PC-3 (cell line): ENCODE data around the gene SCUBE3. TPM values are rescaled to one million over a fixed set of nuclear protein-coding genes. Genes with fewer than 3 reads are reported as not detected.

Experiments
- ATAC-seq: fragments of 200-7000 bp; cut with Tn5 transposase; 2 replicates; pipeline ENCODE4 v1.9.1; 2020; ENCODE audit warnings: mild to moderate bottlenecking, moderate library complexity
- BruUV-seq: library from RNA; stranded (reverse); fragments of 400-500 nt; replicated peaks from 2 replicates; lab custom pipeline; 2021; lab: Mats Ljungman, UMichigan
- CTCF ChIA-PET: fragments of 300-600 bp; sonication (Branson Sonifier 250); formaldehyde crosslinking; loops from one replicate; lab custom pipeline; 2022; ENCODE audit warnings: antibody characterized with exemption; lab: Charles Lee
- POLR2A ChIA-PET: fragments of 300-600 bp; sonication (Branson Sonifier 250); formaldehyde crosslinking; loops from one replicate; lab custom pipeline; 2022; ENCODE audit warnings: antibody characterized with exemption; ENCODE audit not compliant: unreplicated experiment; lab: Charles Lee
- DNase-seq: peaks from one replicate; pipeline ENCODE4 v3.0.0-alpha.2; 2015
- H2AFZ ChIP-seq: fragments of 300-600 bp; sonication (generic); 2 replicates; pipeline ENCODE4 v1.6.0; 2016; ENCODE audit warnings: antibody characterized with exemption, low read length
- H3F3A ChIP-seq: fragments of 300-600 bp; sonication (generic); one replicate; pipeline ENCODE4 v1.6.0; 2017; ENCODE audit warnings: antibody characterized with exemption, low read length, control low read depth, mild to moderate bottlenecking; ENCODE audit not compliant: unreplicated experiment
- H3K27ac ChIP-seq: fragments of 300-600 bp; sonication (generic); 2 replicates; pipeline ENCODE4 v1.5.1; 2016; ENCODE audit warnings: mild to moderate bottlenecking, low read length
- H3K27me3 ChIP-seq: fragments of 300-600 bp; sonication (generic); 2 replicates; pipeline ENCODE4 v1.6.1; 2016; ENCODE audit warnings: low read length, mixed read lengths
- H3K36me3 ChIP-seq: fragments of 300-600 bp; sonication (generic); 2 replicates; pipeline ENCODE4 v1.6.1; 2016; ENCODE audit warnings: low read depth, mixed run types, low read length, mixed read lengths
- H3K4me1 ChIP-seq: fragments of 300-600 bp; sonication (generic); 2 replicates; pipeline ENCODE4 v1.5.1; 2016; ENCODE audit warnings: low read length; ENCODE audit not compliant: insufficient read depth
- H3K4me2 ChIP-seq: fragments of 300-600 bp; sonication (generic); 2 replicates; pipeline ENCODE4 v1.6.0; 2016; ENCODE audit warnings: low read length
- H3K4me3 ChIP-seq: fragments of 300-600 bp; sonication (generic); 2 replicates; pipeline ENCODE4 v1.5.1; 2016; ENCODE audit warnings: mild to moderate bottlenecking, low read length, mixed read lengths
- H3K79me2 ChIP-seq: fragments of 300-600 bp; sonication (generic); 2 replicates; pipeline ENCODE4 v1.6.1; 2017; ENCODE audit warnings: low read length, mixed read lengths
- H3K9ac ChIP-seq: fragments of 300-600 bp; sonication (generic); 2 replicates; pipeline ENCODE4 v1.6.0; 2016; ENCODE audit warnings: mild to moderate bottlenecking, low read length
- H3K9me2 ChIP-seq: fragments of 300-600 bp; sonication (generic); replicated peaks from 2 replicates; pipeline ENCODE4 v1.6.1; 2016; ENCODE audit warnings: mixed run types, low read length, mixed read lengths
- H3K9me3 ChIP-seq: fragments of 300-600 bp; sonication (generic); 2 replicates; pipeline ENCODE4 v1.6.1; 2016; ENCODE audit warnings: low read length, mixed read lengths
- H4K20me1 ChIP-seq: fragments of 300-600 bp; sonication (generic); 2 replicates; pipeline ENCODE4 v1.6.1; 2016; ENCODE audit warnings: low read length, mixed read lengths
- CTCF ChIP-seq: fragments of 300-600 bp; sonication (generic); conservative IDR thresholded peaks from 2 replicates; pipeline ENCODE4 v1.5.1; 2017; ENCODE audit warnings: antibody characterized with exemption, low read depth, mild to moderate bottlenecking, low read length
- EZH2 ChIP-seq: fragments of 300-600 bp; sonication (generic); IDR thresholded peaks from one replicate; pipeline ENCODE4 v1.6.1; 2017; ENCODE audit warnings: antibody characterized with exemption, mild to moderate bottlenecking, low read length; ENCODE audit not compliant: unreplicated experiment
- EZH2phosphoT487 ChIP-seq: fragments of 300-600 bp; sonication (generic); IDR thresholded peaks from 2 replicates; pipeline ENCODE4 v1.6.1; 2018; ENCODE audit warnings: mild to moderate bottlenecking, antibody characterized with exemption, low read length, borderline replicate concordance
- intact Hi-C: fragments of 100-400 bp; cut with micrococcal nuclease; formaldehyde crosslinking; loops from 2 replicates; pipeline ENCODE4 v1.9.0; 2023
- total RNA-seq: library from RNA; depleted of rRNA; stranded (reverse); fragments of >200 nt; gene quantifications from 2 replicates; pipeline ENCODE4 v1.2.3, GENCODE V29; 2014

The SCUBE3 gene
- total RNA-seq, 1 experiment from 2014 or later: 1.5 TPM

GRCh38 chr6:35295521-35296315 is 82.0 kb downstream of the SCUBE3 start:
- H3K9me3 ChIP-seq: no peaks in the 10 kb centered on the region
- ATAC-seq: no peak
- POLR2A ChIA-PET: no interaction called here
- DNase-seq: no peak
- H3K9me2 ChIP-seq: no peaks in the 10 kb centered on the region
- no peak overlapping the region for H2AFZ ChIP-seq
- no peaks in the 10 kb centered on the region for H4K20me1 ChIP-seq
- H3K27ac ChIP-seq: no peak overlapping the region
- no peak overlapping the region for H3K4me3 ChIP-seq
- peaks cover 19% of the 10 kb centered on the region for H3K79me2 ChIP-seq
- no peak for TF ChIP-seq EZH2phosphoT487
- TF ChIP-seq CTCF: no peak
- TF ChIP-seq EZH2: no peak
- H3K9ac ChIP-seq: no peak overlapping the region
- BruUV-seq: no TSS peak
- CTCF ChIA-PET: interaction anchor here (0.7 to 0.8 kb wide), 2 partner anchors 32 to 105 kb away, joined by 3 read pairs; no protein-coding TSS in a partner anchor
- no peaks in the 10 kb centered on the region for H3K27me3 ChIP-seq
- no peaks in the 10 kb centered on the region; the same call in 1 of the 2 replicates for H3K36me3 ChIP-seq
- peaks cover 18% of the 10 kb centered on the region for H3K4me1 ChIP-seq
- no peaks in the 10 kb centered on the region for H3F3A ChIP-seq
- no peak overlapping the region for H3K4me2 ChIP-seq
- intact Hi-C loops: no loop called here

- no peak for DNase-seq
- peaks cover 19% of the 10 kb centered on the region for H3K4me1 ChIP-seq
- TF ChIP-seq CTCF (no peak), EZH2phosphoT487 (no peak), EZH2 (no peak)
- H3K9ac ChIP-seq: peak overlapping the region; percentile 16; the same call in 1 of the 2 replicates
- ATAC-seq: no peak
- H3K27me3 ChIP-seq: no peaks in the 10 kb centered on the region
- H2AFZ ChIP-seq: peak overlapping the region; percentile 43; the same call in 1 of the 2 replicates
- H3K36me3 ChIP-seq: no peaks in the 10 kb centered on the region; the same call in 1 of the 2 replicates
- ChIA-PET CTCF (interaction anchor here (1.4 kb wide), 1 partner anchor 31 kb away, joined by 4 read pairs; no protein-coding TSS in a partner anchor), POLR2A (interaction anchor here (0.6 kb wide), 1 partner anchor 233 kb away, joined by 3 read pairs; no protein-coding TSS in a partner anchor)
- H3K27ac ChIP-seq: no peak overlapping the region
- H3K9me2 ChIP-seq: no peaks in the 10 kb centered on the region
- peak overlapping the region; percentile 67; the same call in 1 of the 2 replicates for H3K4me3 ChIP-seq
- H3K9me3 ChIP-seq: no peaks in the 10 kb centered on the region
- peak overlapping the region; percentile 94 for H3K4me2 ChIP-seq
- no peaks in the 10 kb centered on the region for H4K20me1 ChIP-seq
- H3F3A ChIP-seq: no peaks in the 10 kb centered on the region
- intact Hi-C loops: loop anchor here (1.0 kb wide), 3 partner anchors 30 to 171 kb away; partner anchors contain the start of gene RPL10A
- peaks cover 19% of the 10 kb centered on the region for H3K79me2 ChIP-seq
- no TSS peak for BruUV-seq
Measured at GRCh38 chr6:35296931-35297600, 83.3 kb downstream of the SCUBE3 start.
